GM19467 (cell line): Measurements from ENCODE around the gene EYA4.
"Not testable (repeated sequence)": the region's sequence is repeated elsewhere in the genome, so short reads cannot be mapped to it uniquely, and the experiment has no call there.

Experiments used
- ATAC-seq: cut with Tn5 transposase; IDR thresholded peaks from one replicate; pipeline ENCODE4 v1.9.1; 2021; ENCODE audit warnings: mild to moderate bottlenecking, moderate library complexity; ENCODE audit not compliant: unreplicated experiment

EYA4 gene

DNA sequence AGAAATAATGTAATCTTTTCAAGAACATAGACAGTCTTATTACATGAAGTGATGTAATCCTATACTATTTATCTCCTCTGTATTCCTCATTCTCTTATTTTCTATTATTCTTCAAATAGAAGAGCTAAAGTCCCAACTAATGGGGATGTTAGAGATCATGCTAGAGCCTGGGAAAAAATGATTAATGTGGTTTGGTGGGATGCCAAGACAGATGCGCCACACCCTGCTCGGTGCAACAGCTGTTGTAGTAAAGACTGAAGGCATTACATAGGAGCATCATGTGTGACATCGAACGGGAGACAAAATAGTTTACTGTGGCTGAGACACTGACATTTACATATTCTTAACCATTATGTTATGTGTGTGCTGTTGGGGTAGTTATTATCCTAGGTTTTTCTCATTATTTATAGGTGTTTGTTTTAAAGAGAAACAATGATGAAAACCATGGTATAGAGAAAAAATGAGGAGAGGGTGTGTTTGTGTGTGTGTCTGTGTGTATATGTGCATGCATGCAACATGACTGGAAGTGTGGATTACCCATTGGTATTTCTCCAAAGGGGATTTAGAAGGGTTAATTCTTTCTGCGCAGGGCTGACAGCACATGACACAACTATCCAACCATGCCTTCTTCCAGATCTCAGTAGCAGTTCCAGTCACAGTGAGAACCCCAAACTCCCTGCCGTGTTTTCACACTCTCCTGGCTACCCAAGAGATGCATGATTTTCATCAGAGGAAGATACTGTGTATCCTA lies 155.3 kb downstream of the EYA4 start:
- no peak for ATAC-seq

DNA sequence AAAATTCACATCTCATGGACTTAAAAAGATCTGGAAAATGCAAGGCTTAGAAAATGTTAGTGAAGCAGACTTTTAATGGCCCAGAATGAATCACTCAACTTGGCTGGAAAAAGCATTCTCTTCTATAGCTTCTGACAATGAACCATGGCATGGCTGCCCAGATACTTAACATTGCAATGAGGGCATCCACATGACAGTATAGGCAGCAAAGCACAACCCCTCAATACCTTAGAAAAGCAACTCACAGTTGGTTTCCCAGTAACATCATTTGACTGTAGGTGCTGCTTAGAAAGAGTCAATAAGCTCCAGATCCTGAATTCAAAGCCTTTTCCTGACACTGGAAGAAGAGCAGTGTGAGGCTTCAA lies 155.8 kb downstream of the EYA4 start:
- no peak for ATAC-seq

GRCh38 chr6:133397601-133398000 lies 156.4 kb downstream of the EYA4 start:
- not testable (repeated sequence) for ATAC-seq

GRCh38 chr6:133399426-133399825 lies 158.3 kb downstream of the EYA4 start:
- no peak for ATAC-seq

GRCh38 chr6:133404151-133404550 lies 163.0 kb downstream of the EYA4 start:
- ATAC-seq, result no peak

GRCh38 chr6:133404728-133405127 lies 163.6 kb downstream of the EYA4 start:
- ATAC-seq, result no peak

GRCh38 chr6:133407320-133408100 lies 166.4 kb downstream of the EYA4 start:
- ATAC-seq, result no peak

DNA sequence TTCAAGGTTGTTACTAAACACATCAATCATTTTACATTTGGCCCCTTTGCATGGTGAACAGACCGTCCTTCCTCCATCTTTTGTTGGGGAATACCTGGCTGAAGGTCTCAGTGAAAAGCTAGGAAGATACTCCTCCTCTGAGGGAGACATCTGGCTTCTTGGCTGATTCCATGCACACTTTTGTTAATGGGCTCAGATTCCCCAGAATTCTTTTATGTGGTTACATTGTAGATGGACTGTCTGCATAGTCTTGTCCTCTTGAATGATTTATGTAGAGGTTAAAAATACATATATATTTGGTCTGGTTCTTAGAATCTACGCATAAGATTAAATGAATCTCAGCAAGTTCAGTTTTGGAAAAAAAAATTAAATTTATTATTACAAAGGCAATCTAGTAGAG lies 167.0 kb downstream of the EYA4 start:
- ATAC-seq, result no peak

DNA sequence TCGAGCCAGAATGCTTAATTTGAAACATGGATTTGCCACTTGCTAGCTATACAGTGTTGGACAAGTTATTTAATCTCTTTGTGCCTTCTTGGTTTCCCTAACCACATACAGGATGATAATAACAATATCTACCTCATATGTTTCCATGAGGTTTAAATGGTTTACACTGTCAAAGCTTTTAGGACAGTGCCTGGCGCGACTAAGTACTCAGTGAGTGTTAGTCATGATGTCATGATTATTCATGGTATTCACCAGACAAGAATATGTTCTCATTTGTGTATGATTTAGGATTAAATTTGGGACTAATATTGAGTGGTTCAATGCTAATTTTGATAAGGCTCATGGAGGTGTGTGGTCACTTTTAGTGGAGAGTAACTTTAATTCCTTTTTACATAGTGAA lies 167.4 kb downstream of the EYA4 start:
- ATAC-seq, result no peak

GRCh38 chr6:133410638-133411435 lies 169.7 kb downstream of the EYA4 start:
- ATAC-seq, result no peak

GRCh38 chr6:133411757-133412156 lies 170.6 kb downstream of the EYA4 start:
- ATAC-seq, result no peak

GRCh38 chr6:133415262-133415661 lies 174.1 kb downstream of the EYA4 start:
- ATAC-seq, result no peak

- ATAC-seq, result no peak
Measured at GRCh38 chr6:133418108-133418507, 177.0 kb downstream of the EYA4 start.

DNA sequence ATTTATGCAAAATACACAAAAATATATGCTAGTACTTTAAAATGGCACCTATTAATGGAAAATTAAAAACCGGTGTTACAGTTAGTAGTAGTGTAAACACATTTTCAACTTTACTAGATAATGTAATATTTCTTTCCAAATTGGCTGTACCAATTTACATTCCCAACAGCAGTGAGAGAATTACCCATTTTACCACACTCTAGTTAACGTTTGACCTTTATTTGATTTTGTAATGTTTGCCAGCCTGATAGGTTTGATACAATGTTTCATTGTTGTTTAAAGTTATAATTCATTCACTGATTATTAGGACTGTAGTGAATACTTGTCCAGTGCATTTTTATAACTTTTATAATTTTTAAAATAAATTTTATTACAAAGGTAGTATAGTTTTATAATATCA lies 182.1 kb downstream of the EYA4 start:
- ATAC-seq, result no peak

GRCh38 chr6:133424359-133424758 lies 183.2 kb downstream of the EYA4 start:
- no peak for ATAC-seq

DNA sequence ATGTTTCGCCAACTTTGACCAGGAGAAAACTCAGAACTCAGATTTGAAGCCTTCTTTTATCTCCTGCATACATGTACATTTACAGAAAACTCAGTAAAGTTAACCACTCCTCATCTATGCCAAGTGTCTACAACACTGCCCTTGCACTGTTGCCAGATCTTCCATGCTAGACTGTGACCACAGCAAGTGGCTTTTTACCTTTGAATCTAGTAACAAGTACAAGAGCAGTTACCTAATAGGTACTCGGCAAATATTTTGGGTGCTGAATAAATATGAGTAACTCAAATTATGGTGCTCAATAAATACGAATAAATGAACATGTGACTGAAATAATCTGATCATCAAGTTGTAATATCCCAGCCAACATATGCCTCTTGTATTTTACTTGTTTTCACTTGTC lies 184.9 kb downstream of the EYA4 start:
- ATAC-seq, result no peak

DNA sequence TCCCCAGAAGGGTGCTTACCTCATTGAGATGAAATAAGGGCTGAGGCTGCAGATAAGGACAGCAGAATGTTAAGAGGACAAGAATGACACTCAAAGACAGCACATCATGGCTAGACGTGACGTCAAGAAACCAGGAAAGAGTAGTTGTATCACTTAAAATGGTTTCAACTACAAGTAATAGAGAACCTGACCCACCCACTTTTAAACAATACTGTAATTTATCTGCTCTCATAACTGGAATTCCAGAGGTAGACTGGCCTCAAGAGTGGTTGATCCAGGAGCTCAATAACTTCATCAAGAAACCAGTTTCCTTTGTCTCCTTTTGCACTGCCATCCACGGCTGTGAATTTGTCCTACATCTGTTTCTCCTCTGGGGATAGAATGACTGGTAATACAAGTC lies 187.1 kb downstream of the EYA4 start:
- ATAC-seq, result no peak

DNA sequence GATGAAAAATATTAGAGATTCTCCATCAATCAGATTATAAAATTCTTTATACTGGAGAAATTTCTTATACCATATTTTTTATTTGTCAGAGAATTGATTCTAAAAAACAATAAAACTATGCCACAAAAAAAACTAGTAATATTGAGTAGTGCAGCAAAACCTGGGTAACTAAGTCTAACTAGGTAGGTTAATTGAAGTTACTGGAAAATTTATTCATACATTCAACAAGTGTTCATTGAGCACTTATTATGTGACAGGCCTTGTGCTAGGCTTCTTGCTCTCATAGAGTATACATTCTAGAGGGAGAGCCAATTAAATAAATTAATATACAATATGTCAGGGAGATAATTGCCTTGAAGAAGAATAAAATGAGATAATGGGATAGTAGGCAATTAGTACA lies 189.4 kb downstream of the EYA4 start:
- no peak for ATAC-seq

DNA sequence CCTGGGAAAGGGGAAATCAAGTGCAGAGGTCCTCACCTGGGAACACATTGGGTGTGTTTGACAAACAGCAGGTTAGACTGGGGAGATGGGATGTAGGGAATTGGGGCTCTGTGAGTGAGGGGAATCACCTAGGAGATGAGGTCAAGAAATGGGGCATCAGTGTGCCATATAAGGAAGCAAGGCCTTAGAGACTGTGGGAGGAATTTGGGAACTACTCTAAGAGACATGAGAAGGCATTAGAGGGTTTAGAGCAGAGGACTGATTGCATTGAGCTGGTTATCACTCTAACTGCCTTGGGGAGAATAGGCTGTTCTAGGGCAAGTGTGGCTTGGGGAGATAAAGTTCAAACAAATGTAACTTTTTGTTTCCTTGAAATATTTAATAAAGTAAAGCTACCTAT lies 189.9 kb downstream of the EYA4 start:
- ATAC-seq, result no peak

- ATAC-seq, result no peak
Measured at GRCh38 chr6:133432021-133432989, 191.1 kb downstream of the EYA4 start.
